Islet precursor cell (in vitro differentiated cells): Measurements from ENCODE around the gene GARIN5B.

Experiments used
- DNase-seq: peaks from one replicate; pipeline ENCODE4 v3.0.0-alpha.2; 2018

GARIN5B gene

DNA sequence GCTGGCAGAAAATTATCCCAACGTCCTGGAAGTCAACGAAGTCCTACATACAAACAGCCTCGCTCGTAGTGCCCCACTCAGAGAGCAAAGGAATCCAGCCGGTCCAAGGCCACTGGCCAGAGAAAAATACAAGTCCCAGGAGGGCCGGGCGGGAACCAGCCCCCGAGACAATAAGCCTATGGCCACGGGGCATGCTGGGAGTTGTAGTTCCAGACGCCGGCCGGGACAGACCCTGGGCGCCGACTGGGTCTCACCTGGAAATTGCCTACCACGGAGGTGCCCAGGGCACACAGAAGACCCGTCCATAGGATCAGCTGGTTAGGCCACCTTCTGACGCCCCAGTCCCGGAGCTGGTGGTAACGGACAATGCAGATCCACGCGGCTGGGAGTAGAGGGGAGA lies 43.3 kb downstream of the GARIN5B start:
- peak; percentile 87 for DNase-seq

DNA sequence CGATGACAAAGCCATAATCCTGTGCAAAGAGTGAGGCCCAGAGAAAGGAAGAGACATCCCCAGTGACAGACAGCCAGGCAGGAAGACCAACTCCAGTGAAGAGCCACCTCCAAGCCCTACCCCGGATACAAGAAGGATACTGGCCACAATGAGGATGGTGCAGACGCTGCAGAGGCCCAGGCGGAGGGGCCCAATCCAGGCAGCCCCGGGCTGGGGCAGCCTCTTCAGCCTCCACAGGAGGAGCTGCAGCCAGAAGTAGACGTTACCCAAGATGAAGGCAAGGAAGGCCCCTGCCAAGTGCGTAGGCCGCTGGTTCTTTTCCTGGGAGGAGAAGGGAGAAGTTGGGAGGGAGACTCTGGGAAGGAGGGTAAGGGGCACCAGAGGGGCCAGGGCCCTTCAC lies 46.4 kb downstream of the GARIN5B start:
- no peak for DNase-seq

DNA sequence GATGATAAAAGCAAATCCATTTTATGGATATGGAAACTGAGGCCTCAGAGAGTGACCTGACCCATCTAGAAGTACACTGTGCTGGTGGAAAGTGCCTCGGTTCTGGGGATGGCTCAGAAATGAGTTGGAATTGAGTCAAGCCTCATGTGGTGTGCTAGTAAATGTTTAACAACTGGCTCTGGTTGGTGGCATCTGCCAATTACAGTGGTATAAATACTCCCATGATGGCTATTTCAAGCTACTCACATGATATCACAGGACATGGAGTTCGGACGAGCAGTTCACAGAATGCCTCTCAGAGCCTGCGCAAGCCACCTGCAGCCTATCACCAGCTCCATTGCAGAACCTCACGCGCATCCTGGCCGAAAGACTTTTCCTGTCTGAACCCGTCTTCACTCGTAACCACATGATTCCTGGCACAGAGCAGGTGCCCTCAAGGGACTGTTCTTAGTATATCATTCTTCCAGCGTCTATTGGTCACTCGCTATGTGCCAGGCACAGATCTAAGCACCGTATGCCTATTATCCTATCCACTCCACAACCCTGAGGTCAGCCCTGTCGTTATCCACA lies 47.0 kb downstream of the GARIN5B start:
- no peak for DNase-seq

DNA sequence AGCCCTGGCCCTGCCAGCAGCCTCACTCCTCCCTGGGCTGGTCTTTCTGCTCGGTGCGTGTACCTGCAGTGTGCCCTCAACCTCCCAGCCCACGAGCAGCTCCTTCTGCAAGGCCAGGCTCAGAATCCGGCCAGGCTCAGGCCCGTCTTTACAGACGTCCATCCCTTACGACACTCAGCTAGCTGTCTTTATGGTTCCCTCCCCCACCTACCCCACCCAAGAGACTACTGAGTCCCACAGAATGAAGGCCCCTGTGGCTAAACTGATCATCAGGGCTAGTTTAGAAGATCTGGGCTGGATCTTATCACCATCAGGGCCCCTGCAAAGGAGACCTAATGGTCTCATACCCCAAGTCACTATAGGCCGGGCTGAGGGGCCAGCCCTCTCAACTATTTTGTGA lies 48.7 kb downstream of the GARIN5B start:
- no peak for DNase-seq

DNA sequence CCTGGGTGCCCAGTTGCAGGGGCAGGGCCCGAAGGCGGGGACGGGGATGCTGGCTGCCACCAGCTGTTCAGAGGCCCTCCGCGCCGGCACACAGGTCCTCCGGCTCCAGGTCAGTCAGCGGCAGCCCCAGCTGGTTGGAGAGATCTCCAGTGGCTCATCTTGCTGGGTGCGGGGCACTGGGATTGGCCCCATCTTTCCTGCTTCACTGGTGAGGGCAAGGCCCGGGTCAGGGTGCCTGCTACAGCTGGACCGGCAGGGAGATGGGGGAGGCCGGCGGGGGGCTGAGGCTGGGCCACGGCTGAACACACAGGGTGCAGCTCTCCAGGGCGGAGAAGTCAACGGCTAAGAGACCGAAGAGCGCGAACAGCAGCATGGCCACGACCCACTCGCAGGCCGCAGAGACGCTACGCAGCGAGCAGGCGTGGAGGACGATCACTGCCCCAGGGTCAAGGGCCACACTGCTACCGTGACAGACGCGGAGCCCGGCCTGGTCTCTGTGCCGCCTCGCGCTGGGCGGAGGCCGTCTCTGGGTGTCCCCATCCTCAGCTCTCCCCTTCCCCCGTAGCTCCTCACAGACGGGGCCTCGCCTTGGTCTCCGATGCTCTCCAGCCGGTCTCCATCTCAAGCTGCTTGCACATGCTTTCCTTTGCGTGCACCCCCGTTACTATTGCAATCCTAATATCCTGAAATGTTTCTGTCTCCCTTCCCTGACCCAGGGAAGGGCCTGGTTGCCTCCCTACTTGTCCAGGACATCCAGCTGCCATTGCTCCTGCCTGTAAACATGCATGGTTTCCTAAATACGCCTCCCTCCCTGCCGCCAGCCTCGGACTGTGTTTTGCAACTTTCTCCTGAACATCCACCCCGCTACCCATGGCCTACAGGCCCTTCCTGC lies 50.2 kb downstream of the GARIN5B start:
- DNase-seq: no peak

DNA sequence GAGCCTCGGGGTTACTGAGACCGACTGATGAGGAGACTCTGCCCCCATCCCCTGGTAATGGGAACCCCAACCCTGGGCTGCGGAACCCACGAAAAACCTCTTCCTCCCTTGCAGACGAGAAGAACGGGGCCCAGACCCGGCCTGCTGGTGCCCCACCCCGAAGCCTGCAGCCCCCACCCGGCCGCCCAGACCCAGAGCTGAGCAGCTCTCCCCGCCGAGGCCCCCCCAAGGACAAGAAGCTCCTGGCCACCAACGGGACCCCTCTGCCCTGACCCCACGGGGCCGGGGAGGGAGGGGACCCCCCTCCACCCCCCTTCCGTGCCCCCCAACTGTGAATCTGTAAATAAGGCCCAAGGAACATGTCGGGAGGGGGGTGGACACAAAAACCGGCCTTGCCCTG lies 51.3 kb downstream of the GARIN5B start:
- DNase-seq: no peak

DNA sequence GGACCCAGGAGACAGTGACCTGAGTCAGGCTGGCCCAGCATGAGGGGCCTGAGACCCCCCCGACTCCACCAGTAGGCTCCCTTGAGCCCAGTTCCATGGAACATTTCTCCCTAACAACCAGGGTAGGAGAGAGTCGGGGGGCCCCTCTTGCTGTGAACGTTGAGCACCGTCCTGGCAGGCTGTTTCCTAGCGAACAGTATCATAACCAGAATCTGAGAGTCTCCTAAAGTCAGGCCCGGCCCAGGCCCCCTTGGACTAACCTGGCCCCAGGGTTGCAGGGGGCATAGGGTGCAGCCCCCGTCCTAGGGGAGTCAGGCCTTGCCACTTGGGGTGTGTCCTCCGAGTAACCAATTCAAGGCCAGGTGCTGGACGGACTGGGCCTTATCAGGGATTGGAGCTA lies 51.7 kb downstream of the GARIN5B start:
- DNase-seq: no peak

DNA sequence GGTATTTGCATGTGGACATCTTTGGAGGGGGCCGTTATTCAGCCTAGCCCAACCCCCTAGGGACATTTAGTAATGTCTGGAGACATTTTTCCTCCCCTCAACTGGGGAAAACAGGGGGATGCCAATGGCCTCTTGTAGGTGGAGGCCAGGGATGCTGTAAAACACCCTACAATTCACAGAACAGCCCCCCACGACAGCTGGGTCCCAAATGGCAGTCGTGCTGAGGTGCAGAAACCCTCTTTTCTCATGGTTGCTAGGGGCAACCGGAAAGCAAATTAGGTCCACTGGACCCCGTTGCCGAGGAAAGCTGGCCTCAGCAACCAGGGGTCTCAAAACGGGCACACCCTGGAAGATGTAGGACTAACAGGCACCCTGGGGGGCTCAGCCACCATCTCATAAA lies 52.6 kb downstream of the GARIN5B start:
- no peak for DNase-seq

DNA sequence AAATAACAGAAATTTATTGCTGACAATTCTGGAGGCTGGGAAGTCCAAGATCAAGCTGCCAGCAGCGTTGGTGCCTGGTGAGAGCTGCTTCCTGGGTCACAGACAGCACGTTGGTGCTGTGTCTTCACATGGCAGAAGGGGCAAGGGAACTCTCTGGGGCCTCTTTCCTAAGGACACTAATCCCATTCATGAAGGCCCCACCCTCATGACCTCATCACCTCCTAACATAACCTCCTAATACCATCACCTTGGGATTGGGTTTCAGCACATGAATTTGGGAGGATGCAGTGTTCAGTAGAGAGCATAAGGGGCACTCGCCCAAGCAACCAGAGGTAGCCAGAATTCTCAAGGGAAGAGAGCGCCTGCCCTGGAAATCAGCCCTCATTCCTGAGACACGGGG lies 53.6 kb downstream of the GARIN5B start:
- DNase-seq: no peak

DNA sequence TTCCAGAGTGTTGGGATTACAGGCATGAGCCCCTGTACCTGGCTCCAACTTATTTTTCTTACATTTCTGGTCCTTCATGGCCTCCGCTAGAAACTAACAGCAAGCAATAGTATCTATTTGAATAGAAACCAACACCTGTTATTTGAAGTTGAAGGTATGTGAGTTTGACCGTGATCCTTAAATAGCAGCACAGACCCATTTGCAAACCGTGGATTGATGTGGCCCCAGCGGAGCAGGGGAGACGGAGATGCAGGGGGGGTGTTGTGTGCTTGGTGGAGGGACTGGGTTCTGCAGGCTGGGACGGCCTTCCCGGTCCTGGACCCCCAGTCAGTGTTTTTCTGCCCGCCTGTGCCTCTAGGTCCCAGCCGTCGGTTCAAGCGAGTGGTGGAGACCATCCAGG lies 54.8 kb downstream of the GARIN5B start:
- no peak for DNase-seq

DNA sequence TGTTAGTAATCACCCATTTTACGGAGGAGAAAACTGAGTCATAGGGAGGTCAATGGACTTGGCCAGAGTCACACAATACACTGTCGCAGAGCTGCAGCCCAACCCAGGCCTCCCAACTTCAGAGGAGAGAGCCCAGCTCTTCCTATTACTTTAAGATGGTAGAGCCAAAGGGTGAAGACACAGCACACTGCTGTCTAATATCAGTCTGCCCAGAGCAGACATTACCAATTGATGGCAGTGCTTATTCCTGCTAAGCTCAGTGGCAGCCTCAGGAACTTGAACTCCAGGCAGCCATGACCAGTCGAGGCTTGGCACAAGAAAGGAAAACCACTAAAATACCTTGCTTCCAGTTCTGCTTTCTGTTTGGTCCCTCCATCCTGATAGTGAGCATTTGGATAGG lies 56.3 kb downstream of the GARIN5B start:
- DNase-seq: no peak

DNA sequence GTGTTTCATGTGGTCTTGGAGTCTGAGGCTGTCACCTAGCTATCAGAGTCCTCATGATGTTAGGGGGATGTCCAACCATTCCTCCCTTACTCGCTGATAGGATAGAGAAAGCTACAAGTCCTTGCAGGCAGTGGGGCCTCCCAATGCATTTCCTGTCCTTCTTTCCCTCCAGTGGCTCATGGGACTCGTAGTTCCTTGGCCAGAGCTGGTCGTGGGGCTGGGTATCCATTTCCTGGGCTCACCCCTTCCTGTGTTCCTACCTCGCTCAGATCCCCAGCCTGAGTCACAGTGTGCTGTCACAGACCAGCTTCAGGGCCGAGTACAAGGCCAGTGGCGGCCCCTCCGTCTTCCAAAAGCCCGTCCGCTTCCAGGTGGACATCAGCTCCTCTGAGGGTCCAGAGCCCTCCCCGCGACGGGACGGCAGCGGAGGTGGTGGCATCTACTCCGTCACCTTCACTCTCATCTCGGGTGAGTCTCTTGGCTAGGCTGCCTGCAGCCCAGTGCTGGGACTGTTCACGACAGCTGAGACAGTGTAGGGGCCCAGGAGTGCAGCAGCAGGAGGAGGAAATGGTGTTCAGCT lies 57.0 kb downstream of the GARIN5B start:
- DNase-seq: no peak

DNA sequence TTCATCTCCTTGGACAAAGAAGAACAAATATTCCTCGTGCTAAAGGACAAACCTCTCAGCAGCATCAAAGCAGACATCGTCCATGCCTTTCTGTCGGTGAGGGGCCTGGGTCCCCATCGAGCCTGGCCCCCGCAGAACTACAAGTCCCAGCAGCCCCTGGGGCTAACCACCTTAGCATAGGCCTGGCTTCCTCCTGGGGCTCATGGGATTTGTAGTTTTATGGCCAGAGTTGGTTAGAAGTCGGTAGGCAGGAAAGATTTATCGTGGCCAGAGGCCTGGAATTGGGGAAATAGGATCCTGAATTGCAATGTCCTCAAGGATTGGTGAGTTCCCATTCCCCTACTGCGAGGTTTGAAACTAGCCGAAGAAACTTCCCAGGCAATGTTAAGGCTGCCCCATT lies 57.6 kb downstream of the GARIN5B start:
- no peak for DNase-seq

DNA sequence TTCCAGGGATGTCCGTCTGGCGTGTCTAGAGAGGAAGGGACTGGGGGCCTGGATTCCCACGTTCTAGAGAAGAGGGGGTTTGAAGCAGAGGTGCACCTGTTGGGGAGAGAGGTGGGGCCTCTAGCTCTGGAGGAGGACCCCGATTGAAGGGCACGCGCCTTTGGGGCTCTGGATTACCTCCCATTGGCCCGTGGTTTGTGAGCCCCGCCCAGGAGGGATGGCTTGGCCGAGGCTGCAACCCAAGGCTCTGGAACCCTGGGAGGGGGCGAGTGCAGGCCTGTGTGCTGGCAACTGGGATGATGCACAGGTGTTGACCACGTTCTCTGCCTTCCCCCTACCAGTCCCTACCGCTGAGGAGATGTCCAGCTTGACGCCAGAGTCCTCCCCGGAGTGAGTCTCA lies 58.1 kb downstream of the GARIN5B start:
- no peak for DNase-seq
